Neural progenitor cell (in vitro differentiated cells): ENCODE results near the gene PRSS8. TPM values are rescaled to one million over a fixed set of nuclear protein-coding genes. Genes with fewer than 3 reads are reported as not detected.

Experiments used
- DNase-seq: peaks from one replicate; pipeline ENCODE4 v3.0.0-alpha.2; 2016; ENCODE audit warnings: low spot score
- H2AFZ ChIP-seq: fragments of 200-600 bp; sonication (generic); replicated peaks from 2 replicates; pipeline ENCODE4 v1.6.1; 2016; ENCODE audit warnings: antibody characterized with exemption
- H3F3A ChIP-seq: fragments of 200-600 bp; sonication (generic); 2 replicates; pipeline ENCODE4 v1.6.1; 2016; ENCODE audit warnings: antibody characterized with exemption, low read depth
- H3K27ac ChIP-seq: fragments of 200-600 bp; sonication (generic); 2 replicates; pipeline ENCODE4 v1.5.1; 2016; ENCODE audit warnings: mild to moderate bottlenecking
- H3K27me3 ChIP-seq: fragments of 200-600 bp; sonication (generic); 2 replicates; pipeline ENCODE4 v1.6.1; 2016; ENCODE audit warnings: mild to moderate bottlenecking, moderate library complexity
- H3K36me3 ChIP-seq: fragments of 200-600 bp; sonication (generic); 2 replicates; pipeline ENCODE4 v1.5.1; 2016
- H3K4me1 ChIP-seq: fragments of 200-600 bp; sonication (generic); 2 replicates; pipeline ENCODE4 v1.6.1; 2016; ENCODE audit warnings: mixed run types
- H3K4me2 ChIP-seq: fragments of 200-600 bp; sonication (generic); 2 replicates; pipeline ENCODE4 v1.6.1; 2016
- H3K4me3 ChIP-seq: fragments of 200-600 bp; sonication (generic); 2 replicates; pipeline ENCODE4 v1.5.1; 2016
- H3K79me2 ChIP-seq: fragments of 200-600 bp; sonication (generic); 2 replicates; pipeline ENCODE4 v1.6.1; 2016; ENCODE audit warnings: low read depth
- H3K9ac ChIP-seq: fragments of 200-600 bp; sonication (generic); 2 replicates; pipeline ENCODE4 v1.6.1; 2016
- H3K9me3 ChIP-seq: fragments of 200-600 bp; sonication (generic); 2 replicates; pipeline ENCODE4 v1.5.1; 2016; ENCODE audit warnings: low read depth
- H4K20me1 ChIP-seq: fragments of 200-600 bp; sonication (generic); 2 replicates; pipeline ENCODE4 v1.6.1; 2016; ENCODE audit warnings: low read depth
- H3K27ac Mint-ChIP-seq: 3 replicates; pipeline ENCODE4 v1.8.0; 2021; ENCODE audit warnings: mixed read lengths
- H3K27me3 Mint-ChIP-seq: 2 replicates; pipeline ENCODE4 v1.8.0; 2022; ENCODE audit warnings: low read depth, mild to moderate bottlenecking, inconsistent platforms, moderate library complexity, mixed read lengths; ENCODE audit not compliant: insufficient read depth
- H3K36me3 Mint-ChIP-seq: 3 replicates; pipeline ENCODE4 v1.8.0; 2021; ENCODE audit warnings: mixed read lengths
- H3K4me1 Mint-ChIP-seq: 3 replicates; pipeline ENCODE4 v1.8.0; 2021; ENCODE audit warnings: mixed read lengths
- H3K4me3 Mint-ChIP-seq: 3 replicates; pipeline ENCODE4 v1.8.0; 2021; ENCODE audit warnings: mild to moderate bottlenecking, moderate library complexity, mixed read lengths
- H3K9me3 Mint-ChIP-seq: 3 replicates; pipeline ENCODE4 v1.8.0; 2020; ENCODE audit warnings: mixed read lengths
- EZH2 ChIP-seq: fragments of 200-600 bp; sonication (generic); IDR thresholded peaks from 2 replicates; pipeline ENCODE4 v1.6.1; 2017; ENCODE audit warnings: antibody characterized with exemption, mild to moderate bottlenecking, moderate library complexity
- EZH2phosphoT487 ChIP-seq: fragments of 200-600 bp; sonication (generic); IDR thresholded peaks from 2 replicates; pipeline ENCODE4 v1.6.1; 2017; ENCODE audit warnings: antibody characterized with exemption
- total RNA-seq: library from RNA; depleted of rRNA; stranded (reverse); fragments of >200 nt; gene quantifications from 2 replicates; pipeline ENCODE4 v1.2.3, GENCODE V29; 2015; ENCODE audit warnings: low replicate concordance
- TF ChIP-seq, protein P1 (sequence below): fragments of 200-600 bp; sonication (generic); IDR thresholded peaks from 2 replicates; pipeline ENCODE4 v1.5.1; 2017; ENCODE audit warnings: antibody characterized with exemption, mild to moderate bottlenecking

PRSS8 gene
- total RNA-seq, 1 donor from 2014 or later = 2.7 TPM

DNA sequence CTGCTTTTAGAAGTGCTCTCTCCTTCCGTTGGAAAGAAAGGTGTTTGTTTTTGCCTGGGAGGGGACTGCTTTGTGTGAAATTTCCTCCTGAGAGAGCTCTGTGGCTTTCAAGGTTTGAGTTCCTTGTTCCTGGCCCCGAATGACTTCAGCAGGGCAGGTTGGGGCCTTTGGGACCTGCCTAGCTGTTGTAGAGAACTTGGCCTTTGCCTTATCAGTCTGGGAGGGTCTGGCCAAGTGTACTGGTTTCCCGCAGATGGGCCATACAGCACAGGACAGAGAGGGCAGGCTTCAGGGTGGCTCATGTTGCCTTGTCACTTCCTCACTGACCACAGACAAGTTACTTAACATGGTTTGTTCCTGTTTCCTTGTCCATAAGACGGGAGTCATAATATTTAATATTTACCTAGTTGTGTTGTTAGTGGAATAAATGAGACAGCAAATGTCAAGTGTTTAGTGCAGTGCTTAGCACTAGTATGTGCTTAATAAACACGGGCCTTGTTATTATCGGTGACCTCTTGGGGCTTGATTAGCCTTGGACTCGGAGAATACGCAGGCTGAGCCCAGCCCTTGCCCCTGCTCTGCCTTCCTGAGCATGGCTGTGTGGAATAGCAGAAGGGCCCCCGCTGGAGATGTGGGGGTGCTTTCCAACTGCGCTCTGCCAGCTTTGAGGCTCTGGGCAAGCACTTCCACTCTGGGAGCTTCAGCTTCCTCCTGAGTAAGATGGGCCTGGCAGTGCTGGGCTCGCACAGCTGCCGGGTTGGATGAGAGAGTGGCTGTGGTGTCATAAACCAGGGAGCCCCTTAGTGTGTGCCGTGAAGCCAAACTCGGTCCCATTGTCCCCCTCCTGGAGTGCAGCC lies 6.6 kb downstream of the PRSS8 start:
- Mint-ChIP-seq H3K27me3 (peaks cover 4% of the 10 kb centered on the region), H3K4me1 (peaks cover 10% of the 10 kb centered on the region), H3K36me3 (peaks cover 18% of the 10 kb centered on the region), H3K4me3 (no peak overlapping the region), H3K27ac (no peak overlapping the region), H3K9me3 (no peaks in the 10 kb centered on the region)
- H3K4me2 ChIP-seq = no peak overlapping the region
- no peaks in the 10 kb centered on the region for H3K9me3 ChIP-seq
- peaks cover 5% of the 10 kb centered on the region for H4K20me1 ChIP-seq
- H3K4me1 ChIP-seq = peaks cover under 1% of the 10 kb centered on the region
- H3K27ac ChIP-seq = no peak overlapping the region
- H3K79me2 ChIP-seq = no peaks in the 10 kb centered on the region
- H3K9ac ChIP-seq = no peak overlapping the region
- H3K4me3 ChIP-seq = no peak overlapping the region
- DNase-seq = no peak
- H2AFZ ChIP-seq = no peak overlapping the region
- H3K36me3 ChIP-seq = no peaks in the 10 kb centered on the region
- TF ChIP-seq EZH2 = no peak
- TF ChIP-seq, protein P1, sequence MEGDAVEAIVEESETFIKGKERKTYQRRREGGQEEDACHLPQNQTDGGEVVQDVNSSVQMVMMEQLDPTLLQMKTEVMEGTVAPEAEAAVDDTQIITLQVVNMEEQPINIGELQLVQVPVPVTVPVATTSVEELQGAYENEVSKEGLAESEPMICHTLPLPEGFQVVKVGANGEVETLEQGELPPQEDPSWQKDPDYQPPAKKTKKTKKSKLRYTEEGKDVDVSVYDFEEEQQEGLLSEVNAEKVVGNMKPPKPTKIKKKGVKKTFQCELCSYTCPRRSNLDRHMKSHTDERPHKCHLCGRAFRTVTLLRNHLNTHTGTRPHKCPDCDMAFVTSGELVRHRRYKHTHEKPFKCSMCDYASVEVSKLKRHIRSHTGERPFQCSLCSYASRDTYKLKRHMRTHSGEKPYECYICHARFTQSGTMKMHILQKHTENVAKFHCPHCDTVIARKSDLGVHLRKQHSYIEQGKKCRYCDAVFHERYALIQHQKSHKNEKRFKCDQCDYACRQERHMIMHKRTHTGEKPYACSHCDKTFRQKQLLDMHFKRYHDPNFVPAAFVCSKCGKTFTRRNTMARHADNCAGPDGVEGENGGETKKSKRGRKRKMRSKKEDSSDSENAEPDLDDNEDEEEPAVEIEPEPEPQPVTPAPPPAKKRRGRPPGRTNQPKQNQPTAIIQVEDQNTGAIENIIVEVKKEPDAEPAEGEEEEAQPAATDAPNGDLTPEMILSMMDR = no peak
- TF ChIP-seq EZH2phosphoT487 = no peak
- no peaks in the 10 kb centered on the region for H3K27me3 ChIP-seq
- H3F3A ChIP-seq = peaks cover 5% of the 10 kb centered on the region

DNA sequence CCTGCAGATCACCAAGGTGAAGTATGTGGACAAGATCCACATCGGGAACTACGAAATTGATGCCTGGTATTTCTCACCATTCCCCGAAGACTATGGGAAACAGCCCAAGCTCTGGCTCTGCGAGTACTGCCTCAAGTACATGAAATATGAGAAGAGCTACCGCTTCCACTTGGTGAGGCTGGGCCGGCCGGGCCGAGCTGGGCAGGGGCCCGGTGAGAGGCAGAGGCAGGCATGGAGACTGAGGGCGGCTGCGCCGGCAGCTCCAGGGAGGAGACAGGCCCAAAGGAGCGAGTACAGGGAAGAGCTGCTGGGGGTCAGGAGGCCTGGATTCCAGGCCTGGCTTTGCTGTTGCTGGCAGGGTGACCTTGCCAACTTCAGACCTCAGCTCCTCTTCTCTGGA lies 8.3 kb downstream of the PRSS8 start:
- Histone ChIP-seq H3K36me3 (peaks cover 3% of the 10 kb centered on the region), H3K4me1 (no peaks in the 10 kb centered on the region), H3K27me3 (no peaks in the 10 kb centered on the region), H2AFZ (no peak overlapping the region), H3K27ac (no peak overlapping the region), H3F3A (no peaks in the 10 kb centered on the region), H3K9ac (no peak overlapping the region), H3K9me3 (no peaks in the 10 kb centered on the region), H3K4me3 (no peak overlapping the region), H4K20me1 (no peaks in the 10 kb centered on the region), H3K79me2 (no peaks in the 10 kb centered on the region), H3K4me2 (no peak overlapping the region)
- H3K36me3 Mint-ChIP-seq = peaks cover 22% of the 10 kb centered on the region
- no peak overlapping the region for H3K4me3 Mint-ChIP-seq
- no peak for DNase-seq
- no peak for TF ChIP-seq EZH2phosphoT487
- TF ChIP-seq, protein P1 = no peak
- TF ChIP-seq EZH2 = no peak
- no peaks in the 10 kb centered on the region for H3K27me3 Mint-ChIP-seq
- no peak overlapping the region for H3K27ac Mint-ChIP-seq
- no peaks in the 10 kb centered on the region for H3K4me1 Mint-ChIP-seq
- no peaks in the 10 kb centered on the region for H3K9me3 Mint-ChIP-seq

DNA sequence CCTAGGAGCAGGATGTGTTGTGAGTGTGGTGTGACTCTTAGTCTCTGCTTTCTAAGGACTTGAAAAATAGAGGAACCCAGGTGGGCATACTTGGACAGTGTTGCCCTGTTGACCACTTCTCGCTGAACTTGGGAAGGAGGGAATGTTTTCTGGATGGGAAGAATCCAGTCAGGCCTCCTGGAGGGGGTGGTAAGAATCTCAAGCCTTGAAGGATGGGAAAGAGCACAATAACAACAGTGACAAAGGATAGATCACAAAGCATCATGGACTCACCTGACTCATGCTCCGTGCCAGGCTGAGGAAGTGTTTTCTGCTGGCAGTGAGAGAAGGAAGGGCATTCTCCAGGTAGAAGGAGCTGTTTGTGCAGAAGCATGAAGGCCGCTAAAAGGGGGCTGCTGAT lies 9.7 kb downstream of the PRSS8 start:
- Histone ChIP-seq H3K36me3 (peaks cover 7% of the 10 kb centered on the region), H4K20me1 (no peaks in the 10 kb centered on the region), H3F3A (no peaks in the 10 kb centered on the region), H3K4me2 (no peak overlapping the region), H3K27ac (no peak overlapping the region), H3K9ac (no peak overlapping the region), H3K4me3 (no peak overlapping the region), H3K4me1 (no peaks in the 10 kb centered on the region), H2AFZ (no peak overlapping the region), H3K27me3 (no peaks in the 10 kb centered on the region), H3K79me2 (no peaks in the 10 kb centered on the region), H3K9me3 (no peaks in the 10 kb centered on the region)
- Mint-ChIP-seq H3K4me3 (peak overlapping the region; percentile 3), H3K27me3 (peaks cover 2% of the 10 kb centered on the region), H3K36me3 (peaks cover 26% of the 10 kb centered on the region), H3K9me3 (no peaks in the 10 kb centered on the region), H3K4me1 (no peaks in the 10 kb centered on the region), H3K27ac (peak overlapping the region; percentile 87)
- TF ChIP-seq EZH2phosphoT487 (no peak), EZH2 (no peak)
- TF ChIP-seq, protein P1 = no peak
- no peak for DNase-seq
